C1 segment of cervical spinal cord (tissue), 14 donors: ENCODE results near the gene TBC1D10B.
"Not testable (repeated sequence)": the region's sequence is repeated elsewhere in the genome, so short reads cannot be mapped to it uniquely, and the experiment has no call there.

Source experiments
- DNase-seq, 14 donors: peaks; one replicate each; lab custom pipeline; 2025; lab: John Stamatoyannopoulos, UW

The TBC1D10B gene

GRCh38 chr16:30355954-30356308 lies 14.4 kb downstream of the TBC1D10B start:
- peak in 1 of 14 donors; percentile 54 for DNase-seq

GRCh38 chr16:30355144-30355953 lies 14.9 kb downstream of the TBC1D10B start, which contains the start of gene CD2BP2:
Gene CD2BP2 (minus strand): TSS chr16:30355308. CDS start chr16:30354681, 627 bp downstream.
- peak; percentile 41 to 98 (median 92) for DNase-seq

- peak in 1 of 14 donors; percentile 56 for DNase-seq
Observed at GRCh38 chr16:30354423-30355143, 15.7 kb downstream of the TBC1D10B start.

- no peak for DNase-seq
Observed at GRCh38 chr16:30353438-30354129, 16.7 kb downstream of the TBC1D10B start.

DNA sequence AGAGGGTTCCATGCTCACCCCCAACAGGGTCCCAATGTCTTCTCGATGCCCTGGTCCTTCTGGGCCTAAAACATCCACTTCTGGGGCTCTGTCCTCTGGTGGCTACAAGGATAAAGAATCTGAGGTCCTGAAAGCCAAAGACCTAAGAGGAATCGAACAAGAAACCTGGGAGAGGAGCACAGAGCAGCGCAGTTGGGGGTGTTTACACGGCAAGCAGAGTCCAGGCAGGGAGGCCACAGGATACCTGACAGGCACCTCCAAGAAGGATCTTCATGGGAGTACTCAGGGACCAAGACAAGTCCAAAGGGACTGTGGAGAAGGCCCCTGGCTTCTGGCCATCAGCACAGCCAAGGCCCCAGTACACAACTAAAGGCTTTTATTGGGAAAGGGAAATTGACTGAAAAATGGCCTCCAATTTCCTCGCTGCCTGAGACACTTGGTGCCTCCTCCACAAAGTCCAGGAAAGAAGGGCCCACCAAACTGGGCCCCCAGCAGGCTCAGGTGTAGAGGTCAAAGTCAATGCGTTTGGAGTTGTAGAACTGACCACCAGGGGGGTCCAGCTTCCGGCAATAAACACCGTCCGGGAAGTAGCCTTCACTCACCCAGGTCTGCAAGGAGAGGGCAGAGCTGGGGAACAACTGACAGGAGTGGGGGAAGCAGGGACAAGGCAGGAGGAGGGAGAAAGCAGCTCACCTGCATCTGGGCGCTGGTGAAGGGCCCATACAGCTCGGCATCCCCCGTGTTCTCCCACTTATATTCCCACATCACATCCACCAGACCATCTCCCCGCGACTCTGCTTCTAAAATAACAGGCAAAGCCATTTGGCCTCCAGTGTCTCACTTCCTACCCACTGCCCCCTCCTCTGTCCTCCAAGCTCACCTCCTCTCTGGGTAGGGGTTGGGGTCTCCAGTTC lies 17.5 kb downstream of the TBC1D10B start:
- no peak for DNase-seq

- peak in 12 of 14 donors; percentile 30 to 92 (median 72) for DNase-seq
Observed at GRCh38 chr16:30351586-30352419, 18.5 kb downstream of the TBC1D10B start.

DNA sequence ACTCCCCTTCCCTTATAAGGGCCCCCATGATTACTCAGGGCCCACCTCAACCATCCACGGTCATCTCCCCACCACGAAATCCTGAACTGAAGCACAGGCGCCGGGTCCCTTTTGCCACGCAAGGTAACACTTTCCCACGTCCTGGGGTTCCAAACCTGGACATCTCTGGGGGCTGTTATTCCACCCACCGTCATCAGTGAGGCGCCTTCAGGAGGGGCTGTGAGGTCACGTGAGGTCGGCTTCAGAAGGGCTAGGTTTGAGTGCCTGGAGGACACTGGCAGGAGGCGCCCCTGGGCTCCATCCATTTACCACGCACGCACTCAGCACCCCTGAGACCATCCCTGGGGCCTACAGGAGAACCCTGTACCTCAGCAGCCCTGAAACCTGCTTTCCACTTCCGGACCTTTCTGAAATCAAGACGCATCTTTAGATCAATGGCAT lies 19.3 kb downstream of the TBC1D10B start:
- no peak for DNase-seq

GRCh38 chr16:30350134-30350871 lies 20.0 kb downstream of the TBC1D10B start:
- DNase-seq, result no peak

DNA sequence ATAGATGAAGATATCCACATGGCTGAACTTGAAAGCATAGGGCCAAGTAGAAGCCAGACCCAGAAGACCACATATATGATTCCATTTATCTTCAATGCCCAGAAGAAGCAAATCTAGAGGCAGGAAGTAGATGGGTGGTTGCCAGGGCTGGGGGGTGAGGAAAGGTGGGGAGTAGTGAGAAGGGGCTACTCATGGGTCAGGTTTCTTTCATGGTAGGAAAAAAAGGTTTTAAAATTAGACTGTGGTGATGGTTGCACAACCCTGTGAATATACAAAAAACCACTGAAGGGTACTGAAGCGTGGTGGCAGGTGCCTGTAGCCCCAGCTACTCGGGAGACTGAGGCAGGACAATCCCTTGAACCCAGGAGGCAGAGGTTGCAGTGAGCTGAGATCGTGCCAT lies 20.6 kb downstream of the TBC1D10B start:
- DNase-seq, result no peak

GRCh38 chr16:30348929-30349328 lies 21.4 kb downstream of the TBC1D10B start:
- DNase-seq, result no peak

GRCh38 chr16:30348113-30348512 lies 22.2 kb downstream of the TBC1D10B start:
- no peak for DNase-seq

- DNase-seq, result no peak
Observed at GRCh38 chr16:30346286-30346685, 24.0 kb downstream of the TBC1D10B start.

- DNase-seq, result not testable (repeated sequence)
Observed at GRCh38 chr16:30343491-30343820, 26.8 kb downstream of the TBC1D10B start.

GRCh38 chr16:30342751-30343490 lies 27.4 kb downstream of the TBC1D10B start:
- DNase-seq, result no peak

- not testable (repeated sequence) for DNase-seq
Observed at GRCh38 chr16:30341971-30342370, 28.3 kb downstream of the TBC1D10B start.

GRCh38 chr16:30340621-30341020 lies 29.7 kb downstream of the TBC1D10B start:
- no peak for DNase-seq

DNA sequence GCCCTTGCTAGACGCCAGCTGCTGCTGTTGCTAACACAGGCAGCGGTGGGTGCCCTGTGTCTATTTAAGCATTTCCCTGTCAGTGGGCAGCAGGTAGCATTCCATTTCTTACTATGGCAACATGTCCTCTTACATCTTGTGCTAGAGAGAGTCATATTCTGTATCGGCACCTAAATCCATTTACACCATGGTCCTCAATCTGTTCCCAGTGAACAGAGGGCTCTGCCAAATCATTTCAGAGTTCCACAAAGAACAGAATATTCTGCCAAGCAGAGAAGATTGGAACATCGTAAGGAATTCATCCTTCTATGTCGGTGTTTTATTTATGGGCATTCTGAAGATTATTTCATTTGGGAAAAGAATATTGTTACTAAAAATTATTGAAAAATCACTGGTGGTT lies 31.6 kb downstream of the TBC1D10B start:
- DNase-seq, result not testable (repeated sequence)

DNA sequence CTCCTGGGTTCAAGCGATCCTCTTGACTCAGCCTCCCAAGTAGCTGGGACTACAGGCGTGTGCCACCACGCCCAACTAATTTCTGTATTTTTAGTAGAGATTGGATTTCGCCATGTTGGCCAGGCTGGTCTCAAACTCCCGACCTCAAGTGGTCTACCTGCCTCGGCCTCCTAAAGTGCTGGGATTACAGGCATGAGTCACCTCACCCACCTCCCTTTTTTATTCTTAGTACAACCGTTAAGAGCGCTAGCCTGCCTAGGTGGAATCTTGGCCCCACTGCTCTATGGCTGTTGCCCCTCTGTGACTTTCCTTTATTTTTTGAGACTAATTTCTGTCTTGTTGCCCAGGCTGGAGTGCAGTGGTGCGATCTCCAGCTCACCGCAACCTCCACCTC lies 32.3 kb downstream of the TBC1D10B start:
- not testable (repeated sequence) for DNase-seq
